ENCODE measurements around the gene RNF6.

RNF6 gene

GRCh38 chr13:26216042-26216441 lies 6.1 kb downstream of the RNF6 start:
- ChIA-PET CTCF (interaction anchor here (1.3 kb wide), 1 partner anchor 17 kb away, joined by 3 read pairs; no protein-coding TSS in a partner anchor), POLR2A (no interaction called here)
- no CpG with 5 or more reads among the region's 2 CpGs for WGBS (ENCODE audit: insufficient coverage)
- peaks cover 7 to 17% (median 11%) of the 10 kb centered on the region in 4 experiments for H3K4me1 ChIP-seq (ENCODE audit: control extremely low read depth in 1 of 4, control insufficient read depth in 4 of 4, insufficient read depth in 4 of 4, low read length in 3 of 4)
- H3K27ac ChIP-seq (ENCODE audit: insufficient read depth in 1 of 2, low read depth in 1 of 2, low read length in 2 of 2, poor library complexity in 1 of 2, severe bottlenecking in 2 of 2): no peak overlapping the region
- DNase-seq: no peak
- H3K9me3 ChIP-seq (ENCODE audit: control extremely low read depth in 1 of 5, control insufficient read depth in 4 of 5, insufficient read depth in 2 of 5, low read depth in 1 of 5, low read length in 4 of 5): no peaks in the 10 kb centered on the region
- H3K27me3 ChIP-seq (replicated peaks in 2 of 5; ENCODE audit: control insufficient read depth in 4 of 5, insufficient read depth in 5 of 5, low read length in 4 of 5): no peaks in the 10 kb centered on the region
- H3K4me3 ChIP-seq (ENCODE audit: control insufficient read depth in 1 of 7, extremely low read depth in 1 of 7, insufficient read depth in 4 of 7, low read depth in 2 of 7, low read length in 6 of 7): no peak overlapping the region
- H3K36me3 ChIP-seq (ENCODE audit: control insufficient read depth in 4 of 4, insufficient read depth in 4 of 4, low read length in 3 of 4): peaks cover 34 to 77% (median 60%) of the 10 kb centered on the region in 4 experiments

- Histone ChIP-seq H3K27ac (ENCODE audit: insufficient read depth in 1 of 2, low read depth in 1 of 2, low read length in 2 of 2, poor library complexity in 1 of 2, severe bottlenecking in 2 of 2) (no peak overlapping the region), H3K9me3 (ENCODE audit: control extremely low read depth in 1 of 5, control insufficient read depth in 4 of 5, insufficient read depth in 2 of 5, low read depth in 1 of 5, low read length in 4 of 5) (no peaks in the 10 kb centered on the region), H3K4me3 (ENCODE audit: control insufficient read depth in 1 of 7, extremely low read depth in 1 of 7, insufficient read depth in 4 of 7, low read depth in 2 of 7, low read length in 6 of 7) (no peak overlapping the region), H3K36me3 (ENCODE audit: control insufficient read depth in 4 of 4, insufficient read depth in 4 of 4, low read length in 3 of 4) (peaks cover 35 to 81% (median 56%) of the 10 kb centered on the region in 4 experiments), H3K4me1 (ENCODE audit: control extremely low read depth in 1 of 4, control insufficient read depth in 4 of 4, insufficient read depth in 4 of 4, low read length in 3 of 4) (no peaks in the 10 kb centered on the region), H3K27me3 (replicated peaks in 2 of 5; ENCODE audit: control insufficient read depth in 4 of 5, insufficient read depth in 5 of 5, low read length in 4 of 5) (no peaks in the 10 kb centered on the region)
- 88% methylated on average over 6 of the region's 6 CpGs for WGBS (ENCODE audit: insufficient coverage)
- DNase-seq: no peak
- ChIA-PET CTCF (no interaction called here), POLR2A (no interaction called here)
Measured at GRCh38 chr13:26213982-26214381, 8.1 kb downstream of the RNF6 start.

GRCh38 chr13:26213345-26213744 lies 8.8 kb downstream of the RNF6 start:
- H3K27me3 ChIP-seq (replicated peaks in 2 of 5; ENCODE audit: control insufficient read depth in 4 of 5, insufficient read depth in 5 of 5, low read length in 4 of 5): no peaks in the 10 kb centered on the region
- no peaks in the 10 kb centered on the region for H3K4me1 ChIP-seq (ENCODE audit: control extremely low read depth in 1 of 4, control insufficient read depth in 4 of 4, insufficient read depth in 4 of 4, low read length in 3 of 4)
- H3K27ac ChIP-seq (ENCODE audit: insufficient read depth in 1 of 2, low read depth in 1 of 2, low read length in 2 of 2, poor library complexity in 1 of 2, severe bottlenecking in 2 of 2): no peak overlapping the region
- H3K9me3 ChIP-seq (ENCODE audit: control extremely low read depth in 1 of 5, control insufficient read depth in 4 of 5, insufficient read depth in 2 of 5, low read depth in 1 of 5, low read length in 4 of 5): no peaks in the 10 kb centered on the region
- CTCF ChIA-PET: no interaction called here
- H3K4me3 ChIP-seq (ENCODE audit: control insufficient read depth in 1 of 7, extremely low read depth in 1 of 7, insufficient read depth in 4 of 7, low read depth in 2 of 7, low read length in 6 of 7): no peak overlapping the region
- POLR2A ChIA-PET: no interaction called here
- no peak for DNase-seq
- no CpG with 5 or more reads among the region's 1 CpG for WGBS (ENCODE audit: insufficient coverage)
- H3K36me3 ChIP-seq (ENCODE audit: control insufficient read depth in 4 of 4, insufficient read depth in 4 of 4, low read length in 3 of 4): peaks cover 39 to 82% (median 59%) of the 10 kb centered on the region in 4 experiments

- POLR2A ChIA-PET: no interaction called here
- WGBS (ENCODE audit: insufficient coverage): 100% methylated on average over 1 of the region's 1 CpG
- peaks cover 11 to 44% (median 32%) of the 10 kb centered on the region in 4 experiments for H3K36me3 ChIP-seq (ENCODE audit: control insufficient read depth in 4 of 4, insufficient read depth in 4 of 4, low read length in 3 of 4)
Measured at GRCh38 chr13:26208287-26208686, 13.8 kb downstream of the RNF6 start.

GRCh38 chr13:26202365-26202972 lies 19.6 kb downstream of the RNF6 start:
- CTCF ChIA-PET: no interaction called here
- DNase-seq: no peak
- no peak overlapping the region for H3K4me3 ChIP-seq (ENCODE audit: control insufficient read depth in 1 of 7, extremely low read depth in 1 of 7, insufficient read depth in 4 of 7, low read depth in 2 of 7, low read length in 6 of 7)
- H3K27me3 ChIP-seq (replicated peaks in 2 of 5; ENCODE audit: control insufficient read depth in 4 of 5, insufficient read depth in 5 of 5, low read length in 4 of 5): no peaks in the 10 kb centered on the region
- peaks cover under 1 to 8% (median 7%) of the 10 kb centered on the region in 4 experiments for H3K36me3 ChIP-seq (ENCODE audit: control insufficient read depth in 4 of 4, insufficient read depth in 4 of 4, low read length in 3 of 4)
- H3K4me1 ChIP-seq (ENCODE audit: control extremely low read depth in 1 of 4, control insufficient read depth in 4 of 4, insufficient read depth in 4 of 4, low read length in 3 of 4): no peaks in the 10 kb centered on the region
- POLR2A ChIA-PET: no interaction called here
- H3K9me3 ChIP-seq (ENCODE audit: control extremely low read depth in 1 of 5, control insufficient read depth in 4 of 5, insufficient read depth in 2 of 5, low read depth in 1 of 5, low read length in 4 of 5): no peaks in the 10 kb centered on the region
- no peak overlapping the region for H3K27ac ChIP-seq (ENCODE audit: insufficient read depth in 1 of 2, low read depth in 1 of 2, low read length in 2 of 2, poor library complexity in 1 of 2, severe bottlenecking in 2 of 2)

More at GRCh38 chr13:26208287-26208686, 13.8 kb downstream of the RNF6 start:
- H3K4me3 ChIP-seq (ENCODE audit: control insufficient read depth in 1 of 7, extremely low read depth in 1 of 7, insufficient read depth in 4 of 7, low read depth in 2 of 7, low read length in 6 of 7): no peak overlapping the region
- no peaks in the 10 kb centered on the region for H3K9me3 ChIP-seq (ENCODE audit: control extremely low read depth in 1 of 5, control insufficient read depth in 4 of 5, insufficient read depth in 2 of 5, low read depth in 1 of 5, low read length in 4 of 5)
- H3K27ac ChIP-seq (ENCODE audit: insufficient read depth in 1 of 2, low read depth in 1 of 2, low read length in 2 of 2, poor library complexity in 1 of 2, severe bottlenecking in 2 of 2): no peak overlapping the region
- no peaks in the 10 kb centered on the region for H3K27me3 ChIP-seq (replicated peaks in 2 of 5; ENCODE audit: control insufficient read depth in 4 of 5, insufficient read depth in 5 of 5, low read length in 4 of 5)
- CTCF ChIA-PET: no interaction called here
- H3K4me1 ChIP-seq (ENCODE audit: control extremely low read depth in 1 of 4, control insufficient read depth in 4 of 4, insufficient read depth in 4 of 4, low read length in 3 of 4): no peaks in the 10 kb centered on the region
- DNase-seq: no peak

- peaks cover 0 to 5% (median 2%) of the 10 kb centered on the region in 4 experiments for H3K36me3 ChIP-seq (ENCODE audit: control insufficient read depth in 4 of 4, insufficient read depth in 4 of 4, low read length in 3 of 4)
- no peak for DNase-seq
- no peak overlapping the region for H3K4me3 ChIP-seq (ENCODE audit: control insufficient read depth in 1 of 7, extremely low read depth in 1 of 7, insufficient read depth in 4 of 7, low read depth in 2 of 7, low read length in 6 of 7)
- H3K27ac ChIP-seq (ENCODE audit: insufficient read depth in 1 of 2, low read depth in 1 of 2, low read length in 2 of 2, poor library complexity in 1 of 2, severe bottlenecking in 2 of 2): no peak overlapping the region
- ChIA-PET CTCF (interaction anchor here (0.6 to 1.4 kb wide), 3 partner anchors 8 to 484 kb away, joined by 3 read pairs; no protein-coding TSS in a partner anchor), POLR2A (no interaction called here)
- H3K9me3 ChIP-seq (ENCODE audit: control extremely low read depth in 1 of 5, control insufficient read depth in 4 of 5, insufficient read depth in 2 of 5, low read depth in 1 of 5, low read length in 4 of 5): peaks cover 0 to 9% (median 0%) of the 10 kb centered on the region in 5 experiments
- no peaks in the 10 kb centered on the region for H3K27me3 ChIP-seq (replicated peaks in 2 of 5; ENCODE audit: control insufficient read depth in 4 of 5, insufficient read depth in 5 of 5, low read length in 4 of 5)
- H3K4me1 ChIP-seq (ENCODE audit: control extremely low read depth in 1 of 4, control insufficient read depth in 4 of 4, insufficient read depth in 4 of 4, low read length in 3 of 4): no peaks in the 10 kb centered on the region
Measured at GRCh38 chr13:26200811-26201210, 21.3 kb downstream of the RNF6 start.

- no peak for DNase-seq
- peaks cover 0 to 4% (median 1%) of the 10 kb centered on the region in 4 experiments for H3K36me3 ChIP-seq (ENCODE audit: control insufficient read depth in 4 of 4, insufficient read depth in 4 of 4, low read length in 3 of 4)
- CTCF ChIA-PET: no interaction called here
- no peaks in the 10 kb centered on the region for H3K4me1 ChIP-seq (ENCODE audit: control extremely low read depth in 1 of 4, control insufficient read depth in 4 of 4, insufficient read depth in 4 of 4, low read length in 3 of 4)
- no peak overlapping the region for H3K27ac ChIP-seq (ENCODE audit: insufficient read depth in 1 of 2, low read depth in 1 of 2, low read length in 2 of 2, poor library complexity in 1 of 2, severe bottlenecking in 2 of 2)
- no peaks in the 10 kb centered on the region for H3K27me3 ChIP-seq (replicated peaks in 2 of 5; ENCODE audit: control insufficient read depth in 4 of 5, insufficient read depth in 5 of 5, low read length in 4 of 5)
- H3K4me3 ChIP-seq (ENCODE audit: control insufficient read depth in 1 of 7, extremely low read depth in 1 of 7, insufficient read depth in 4 of 7, low read depth in 2 of 7, low read length in 6 of 7): no peak overlapping the region
- POLR2A ChIA-PET: no interaction called here
- H3K9me3 ChIP-seq (ENCODE audit: control extremely low read depth in 1 of 5, control insufficient read depth in 4 of 5, insufficient read depth in 2 of 5, low read depth in 1 of 5, low read length in 4 of 5): peaks cover 0 to 20% (median 5%) of the 10 kb centered on the region in 5 experiments
Measured at GRCh38 chr13:26198116-26198515, 24.0 kb downstream of the RNF6 start.
